GM19328 (cell line): Measurements from ENCODE around the gene TTC39B.
"Not testable (repeated sequence)": the region's sequence is repeated elsewhere in the genome, so short reads cannot be mapped to it uniquely, and the experiment has no call there.

Source experiments
- ATAC-seq: cut with Tn5 transposase; IDR thresholded peaks from one replicate; pipeline ENCODE4 v1.9.1; 2021; ENCODE audit warnings: mild to moderate bottlenecking, moderate library complexity; ENCODE audit not compliant: unreplicated experiment

Gene TTC39B

DNA sequence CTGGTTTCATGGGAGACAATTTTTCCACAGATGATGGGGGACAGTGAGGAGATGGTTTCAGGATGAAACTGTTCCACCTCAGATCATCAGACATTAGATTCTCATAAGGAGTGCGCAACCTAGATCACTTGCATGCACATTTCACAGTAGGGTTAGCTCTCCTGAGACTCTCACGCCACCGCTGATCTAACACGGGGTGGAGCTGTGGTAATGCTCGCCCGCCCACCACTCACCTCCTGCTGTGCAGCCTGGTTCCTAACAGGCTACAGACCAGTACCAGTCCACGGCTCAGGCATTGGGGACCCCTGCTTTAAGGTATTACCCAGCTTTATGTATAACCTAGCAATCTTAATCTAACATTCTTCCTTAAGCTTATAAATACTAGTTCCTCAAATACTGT is 35.6 kb downstream of the TTC39B start:
- no peak for ATAC-seq

- no peak for ATAC-seq
Measured at GRCh38 chr9:15268782-15269181, 38.2 kb downstream of the TTC39B start.

DNA sequence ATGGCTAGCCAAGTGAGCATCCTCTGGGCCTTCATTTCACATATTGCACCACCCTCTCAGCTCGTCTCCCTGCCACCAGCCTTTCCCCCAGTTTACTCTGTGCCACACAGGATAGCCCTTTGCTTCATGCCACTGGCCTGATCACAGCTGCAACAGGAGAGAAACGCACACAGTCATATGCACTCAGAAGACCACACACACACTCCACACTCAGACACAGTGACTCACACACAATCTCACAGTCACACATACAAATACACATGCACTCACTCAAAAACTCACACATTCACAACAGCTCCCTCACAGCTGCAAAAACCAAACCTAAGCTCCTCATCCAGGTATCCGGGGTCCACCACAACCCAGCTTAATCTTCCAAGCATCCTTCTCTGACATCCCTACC is 38.7 kb downstream of the TTC39B start:
- ATAC-seq, result no peak

- ATAC-seq, result no peak
Measured at GRCh38 chr9:15264918-15265317, 42.1 kb downstream of the TTC39B start.

- ATAC-seq, result no peak
Measured at GRCh38 chr9:15262581-15262980, 44.4 kb downstream of the TTC39B start.

- ATAC-seq, result no peak
Measured at GRCh38 chr9:15256426-15256825, 50.6 kb downstream of the TTC39B start.

DNA sequence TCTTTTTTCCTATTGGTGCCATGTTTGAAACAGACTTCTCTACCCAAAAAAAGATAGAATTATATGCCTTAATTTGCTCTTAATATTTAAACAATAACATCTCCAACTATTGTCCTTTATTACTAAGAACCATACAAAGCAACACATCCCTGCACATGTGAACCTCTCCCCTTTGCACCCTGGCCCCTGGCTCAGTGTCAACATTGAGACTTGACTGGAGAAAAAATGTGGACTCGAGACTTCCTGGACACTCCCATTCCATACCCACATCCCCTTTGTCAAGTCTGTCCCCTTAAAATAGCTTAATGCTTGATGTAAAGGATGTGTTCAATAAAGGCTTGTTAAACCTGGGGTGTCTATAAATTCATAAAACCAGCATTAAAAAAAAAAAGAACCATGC is 53.2 kb downstream of the TTC39B start:
- no peak for ATAC-seq

- ATAC-seq, result no peak
Measured at GRCh38 chr9:15253197-15253596, 53.8 kb downstream of the TTC39B start.

DNA sequence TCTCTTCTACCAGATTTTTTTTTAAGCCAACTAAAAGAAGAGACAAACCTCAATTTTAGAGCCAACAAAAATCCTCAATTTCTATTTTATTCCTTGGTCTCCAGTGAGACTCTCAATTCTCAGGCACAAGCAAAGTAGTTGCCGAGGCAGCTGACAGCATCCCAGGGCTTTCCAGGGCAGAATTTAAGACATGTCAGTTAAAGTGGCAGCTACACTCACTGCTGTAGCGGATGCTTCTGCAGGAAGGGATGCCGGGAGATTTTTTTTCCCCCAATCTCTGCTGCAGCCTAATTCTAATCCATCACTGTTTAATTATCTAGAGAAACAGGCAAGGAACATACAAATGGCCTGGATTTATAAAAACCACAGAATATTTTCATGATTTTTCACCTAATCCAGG is 57.0 kb downstream of the TTC39B start:
- ATAC-seq, result no peak

DNA sequence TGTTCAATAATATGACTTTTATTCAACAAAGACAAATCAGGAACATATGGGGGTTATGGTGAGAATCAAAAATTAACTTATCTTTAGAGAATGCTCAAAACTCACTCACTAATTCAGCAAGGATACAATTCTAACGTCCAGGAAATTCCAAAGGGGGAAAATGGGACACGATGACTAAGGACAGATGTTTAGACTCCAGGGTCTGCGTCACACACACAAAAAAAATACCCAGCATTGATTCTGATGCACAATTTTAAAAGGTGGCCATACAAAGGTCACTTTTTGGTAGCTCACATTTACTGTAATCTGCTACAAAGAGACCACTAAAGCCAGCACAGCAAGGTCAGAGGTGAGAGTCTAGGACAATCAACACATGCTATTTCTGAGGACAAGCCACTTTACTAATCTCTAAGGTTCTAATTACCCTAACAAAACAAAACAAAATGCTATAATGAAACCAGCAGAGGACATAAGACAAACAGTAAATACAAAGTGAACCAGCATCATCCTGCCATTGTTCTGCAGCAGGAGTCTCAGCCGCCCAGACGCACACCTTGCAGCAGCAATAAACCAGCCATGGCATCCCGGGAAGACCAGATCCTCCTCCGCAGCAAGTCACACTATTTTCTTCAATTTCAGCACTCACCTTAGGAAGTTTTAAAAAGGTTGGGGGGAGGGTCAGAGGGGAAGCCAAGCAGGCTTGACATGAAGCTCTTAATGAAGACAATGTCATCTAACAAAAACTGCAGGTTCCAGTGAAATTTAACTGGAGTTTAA is 57.8 kb downstream of the TTC39B start:
- no peak for ATAC-seq

DNA sequence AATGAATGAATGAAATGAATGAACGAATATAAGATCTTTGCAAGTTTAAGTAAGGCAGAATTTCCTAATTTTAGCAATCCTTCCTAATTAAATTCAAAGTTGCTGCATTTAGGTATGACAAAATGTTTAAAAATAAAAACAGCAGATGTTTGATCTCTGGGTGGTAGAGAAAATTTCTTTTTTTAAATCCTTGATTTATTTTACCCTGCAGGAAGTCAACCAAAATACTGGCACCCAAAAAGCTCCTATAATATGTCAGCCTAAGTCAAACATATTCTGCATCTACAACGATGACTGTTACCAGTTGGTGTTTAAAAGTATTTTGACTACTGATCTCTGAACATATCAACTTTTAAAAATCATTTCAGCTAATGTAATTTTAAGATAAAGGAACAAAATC is 58.4 kb downstream of the TTC39B start:
- ATAC-seq, result no peak

GRCh38 chr9:15248081-15248480 is 58.9 kb downstream of the TTC39B start:
- ATAC-seq, result no peak

- no peak for ATAC-seq
Measured at GRCh38 chr9:15246708-15247107, 60.3 kb downstream of the TTC39B start.

GRCh38 chr9:15246243-15246642 is 60.8 kb downstream of the TTC39B start:
- ATAC-seq, result no peak

DNA sequence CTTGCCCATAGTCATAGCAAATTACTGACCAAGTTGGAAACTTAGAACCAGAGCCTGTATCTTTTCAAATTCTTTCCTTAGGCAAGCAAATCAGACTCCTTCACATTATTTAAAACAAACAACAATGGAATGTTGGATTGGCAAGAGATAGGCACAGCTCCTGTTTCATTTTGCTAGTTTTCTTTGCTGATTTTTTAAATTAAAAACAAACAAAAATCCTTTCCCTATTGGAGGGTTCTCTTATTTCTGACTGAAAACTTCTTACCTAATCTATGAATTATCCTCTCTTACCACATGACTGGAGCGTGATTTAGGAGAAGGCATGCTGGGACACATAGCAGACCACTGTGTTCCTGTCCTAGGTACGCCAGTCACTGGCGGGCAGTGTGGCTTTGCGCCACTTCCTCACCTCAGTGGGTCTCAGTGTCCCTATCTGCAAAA is 63.0 kb downstream of the TTC39B start:
- no peak for ATAC-seq

DNA sequence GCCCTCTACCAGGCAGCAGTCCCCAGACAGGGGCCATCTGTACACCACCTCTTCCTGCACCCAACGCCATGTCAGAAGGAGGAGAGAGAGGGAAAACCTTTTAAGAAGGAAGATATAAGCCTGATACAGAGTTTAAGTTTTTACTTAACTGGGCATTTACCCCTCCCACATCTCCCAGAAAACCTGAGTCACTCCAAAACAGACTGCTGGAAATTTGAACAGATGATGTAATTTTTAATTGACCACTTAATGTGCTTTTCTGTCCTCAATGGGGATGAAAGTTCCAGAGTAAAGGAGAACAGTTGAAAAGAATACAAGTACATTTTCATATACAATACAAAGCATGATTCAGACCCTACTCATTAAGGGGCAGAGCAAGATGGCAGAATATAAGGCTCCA is 63.9 kb downstream of the TTC39B start:
- ATAC-seq, result no peak

DNA sequence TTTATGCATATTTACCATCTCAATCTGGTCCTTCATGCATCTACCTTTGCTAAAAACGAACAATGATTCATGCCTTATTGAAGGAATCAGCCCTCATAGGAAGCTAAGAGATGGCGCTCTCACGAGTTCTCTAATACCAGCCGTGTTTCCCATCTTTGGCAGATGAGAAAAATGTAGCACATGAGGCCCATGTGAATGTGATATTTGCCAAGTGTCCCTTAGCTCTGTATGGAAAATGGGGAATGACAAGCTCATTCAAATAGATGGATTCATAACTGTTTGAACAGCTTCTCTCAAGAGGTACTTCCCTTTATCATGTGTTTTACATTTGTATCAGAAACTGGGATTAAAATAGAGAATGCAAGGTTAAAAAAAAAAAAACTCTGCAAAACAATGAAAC is 66.1 kb downstream of the TTC39B start:
- no peak for ATAC-seq

DNA sequence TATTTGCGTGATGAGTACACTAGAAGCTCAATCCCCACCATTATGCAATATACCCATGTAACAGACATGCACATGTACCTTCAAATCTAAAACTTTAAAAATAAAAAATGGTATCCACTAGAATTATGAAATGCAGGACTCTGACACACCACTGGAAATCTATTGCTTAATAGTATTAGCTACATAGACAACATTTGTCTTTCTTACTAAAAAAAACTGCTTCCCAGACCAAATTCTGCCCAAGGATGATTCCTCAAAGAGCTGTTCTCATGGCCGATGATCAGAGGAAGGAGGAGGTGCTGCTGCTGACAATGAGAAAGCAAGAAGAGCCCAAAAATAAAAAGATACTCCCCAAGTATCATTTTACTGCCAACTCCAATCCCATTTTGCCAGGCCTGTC is 67.2 kb downstream of the TTC39B start:
- ATAC-seq, result no peak

DNA sequence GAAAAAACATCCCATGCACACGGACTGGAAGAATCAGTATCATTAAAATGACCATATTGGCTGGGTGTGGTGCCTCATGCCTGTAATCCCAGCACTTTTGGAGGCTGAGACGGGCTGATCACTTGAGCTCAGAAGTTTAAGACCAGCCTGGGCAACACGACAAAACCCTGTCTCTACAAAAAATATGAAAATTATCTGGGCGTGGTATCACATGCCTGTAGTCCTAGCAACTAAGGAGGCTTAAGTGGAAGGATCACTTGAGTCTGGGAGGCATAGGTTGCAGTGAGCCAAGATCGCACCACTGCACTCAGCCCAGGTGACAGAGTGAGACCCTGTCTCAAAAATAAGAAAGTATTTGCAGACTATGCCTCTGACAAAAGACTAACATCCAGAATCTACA is 68.4 kb downstream of the TTC39B start:
- ATAC-seq, result no peak

GRCh38 chr9:15235658-15236057 is 71.4 kb downstream of the TTC39B start:
- ATAC-seq, result no peak

DNA sequence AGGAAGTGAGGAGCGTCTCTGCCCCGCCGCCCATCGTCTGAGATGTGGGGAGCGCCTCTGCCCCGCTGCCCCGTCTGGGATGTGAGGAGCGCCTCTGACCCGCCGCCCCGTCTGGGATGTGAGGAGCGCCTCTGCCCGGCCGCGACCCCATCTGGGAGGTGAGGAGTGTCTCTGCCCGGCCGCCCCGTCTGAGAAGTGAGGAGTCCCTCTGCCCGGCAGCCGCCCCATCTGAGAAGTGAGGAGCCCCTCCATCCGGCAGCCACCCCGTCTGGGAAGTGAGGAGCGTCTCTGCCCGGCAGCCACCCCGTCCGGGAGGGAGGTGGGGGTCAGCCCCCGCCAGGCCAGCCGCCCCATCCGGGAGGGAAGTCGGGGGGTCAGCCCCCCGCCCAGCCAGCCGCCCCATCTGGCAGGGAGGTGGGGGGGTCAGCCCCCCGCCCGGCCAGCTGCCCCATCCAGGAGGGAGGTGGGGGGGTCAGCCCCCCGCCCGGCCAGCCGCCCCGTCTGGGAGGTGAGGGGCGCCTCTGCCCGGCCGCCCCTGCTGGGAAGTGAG is 73.0 kb downstream of the TTC39B start:
- not testable (repeated sequence) for ATAC-seq

DNA sequence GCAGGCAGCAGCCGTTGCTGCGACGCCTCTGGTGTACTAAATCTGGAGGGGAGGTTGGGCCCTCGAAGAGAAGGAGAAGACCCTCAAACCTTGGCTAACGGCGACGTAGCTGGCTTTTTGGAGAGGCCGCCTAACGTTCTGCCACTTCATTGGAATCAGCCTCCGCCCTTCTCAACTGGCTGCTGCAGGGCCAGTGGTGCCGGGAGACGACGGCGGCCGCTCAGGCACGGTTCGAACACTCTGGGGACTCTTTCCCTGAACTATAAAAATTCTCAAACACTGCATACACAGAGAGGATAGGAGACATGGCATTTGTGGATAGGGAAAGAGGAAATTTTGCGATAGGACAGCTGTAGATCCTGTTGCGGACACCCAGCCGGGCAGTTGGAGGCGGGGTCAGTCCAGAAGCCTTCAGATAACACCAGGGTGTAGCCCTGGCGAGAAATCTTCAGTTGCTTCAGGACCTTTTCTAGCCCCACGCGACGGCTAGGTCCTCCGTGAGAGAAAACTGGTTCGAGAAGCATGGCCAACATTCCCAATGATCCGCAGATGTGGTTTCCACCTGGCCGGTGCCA is 74.2 kb downstream of the TTC39B start:
- not testable (repeated sequence) for ATAC-seq
